GM06990 (cell line): ENCODE measurements around the gene NEK6.
A peak's percentile ranks its signal among the peaks of the same experiment; 100 is the strongest.

Experiments
- DNase-seq: peaks from one replicate; pipeline ENCODE4 v3.0.0-alpha.2; 2011; ENCODE audit not compliant: insufficient read length; ENCODE audit errors: extremely low read depth
- H3K27me3 ChIP-seq: replicated peaks from 2 replicates; pipeline ENCODE4 v1.6.0; 2011; ENCODE audit warnings: low read length; ENCODE audit not compliant: control insufficient read depth, insufficient read depth
- H3K36me3 ChIP-seq: 2 replicates; pipeline ENCODE4 v1.5.1; 2011; ENCODE audit warnings: low read length; ENCODE audit not compliant: control insufficient read depth, insufficient read depth
- H3K4me3 ChIP-seq: replicated peaks from 2 replicates; pipeline ENCODE4 v1.5.1; 2011; ENCODE audit warnings: low read depth, mild to moderate bottlenecking, control low read depth, low read length
- TF ChIP-seq, protein P1 (sequence below): IDR thresholded peaks from 2 replicates; pipeline ENCODE4 v1.5.1; 2011; ENCODE audit warnings: low read length, control low read depth, mild to moderate bottlenecking, inconsistent platforms; ENCODE audit not compliant: insufficient read depth, poor library complexity, severe bottlenecking

Gene NEK6

GRCh38 chr9:124348831-124349230 is 91.1 kb downstream of the NEK6 start:
- no peak overlapping the region for H3K4me3 ChIP-seq
- H3K27me3 ChIP-seq, result no peaks in the 10 kb centered on the region
- peaks cover 74% of the 10 kb centered on the region for H3K36me3 ChIP-seq
- TF ChIP-seq, protein P1, sequence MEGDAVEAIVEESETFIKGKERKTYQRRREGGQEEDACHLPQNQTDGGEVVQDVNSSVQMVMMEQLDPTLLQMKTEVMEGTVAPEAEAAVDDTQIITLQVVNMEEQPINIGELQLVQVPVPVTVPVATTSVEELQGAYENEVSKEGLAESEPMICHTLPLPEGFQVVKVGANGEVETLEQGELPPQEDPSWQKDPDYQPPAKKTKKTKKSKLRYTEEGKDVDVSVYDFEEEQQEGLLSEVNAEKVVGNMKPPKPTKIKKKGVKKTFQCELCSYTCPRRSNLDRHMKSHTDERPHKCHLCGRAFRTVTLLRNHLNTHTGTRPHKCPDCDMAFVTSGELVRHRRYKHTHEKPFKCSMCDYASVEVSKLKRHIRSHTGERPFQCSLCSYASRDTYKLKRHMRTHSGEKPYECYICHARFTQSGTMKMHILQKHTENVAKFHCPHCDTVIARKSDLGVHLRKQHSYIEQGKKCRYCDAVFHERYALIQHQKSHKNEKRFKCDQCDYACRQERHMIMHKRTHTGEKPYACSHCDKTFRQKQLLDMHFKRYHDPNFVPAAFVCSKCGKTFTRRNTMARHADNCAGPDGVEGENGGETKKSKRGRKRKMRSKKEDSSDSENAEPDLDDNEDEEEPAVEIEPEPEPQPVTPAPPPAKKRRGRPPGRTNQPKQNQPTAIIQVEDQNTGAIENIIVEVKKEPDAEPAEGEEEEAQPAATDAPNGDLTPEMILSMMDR, result no peak
- peak; percentile 24 for DNase-seq

GRCh38 chr9:124349267-124349666 is 91.5 kb downstream of the NEK6 start:
- Histone ChIP-seq H3K36me3 (peaks cover 70% of the 10 kb centered on the region), H3K27me3 (no peaks in the 10 kb centered on the region), H3K4me3 (no peak overlapping the region)
- DNase-seq, result no peak
- TF ChIP-seq, protein P1, result no peak

DNA sequence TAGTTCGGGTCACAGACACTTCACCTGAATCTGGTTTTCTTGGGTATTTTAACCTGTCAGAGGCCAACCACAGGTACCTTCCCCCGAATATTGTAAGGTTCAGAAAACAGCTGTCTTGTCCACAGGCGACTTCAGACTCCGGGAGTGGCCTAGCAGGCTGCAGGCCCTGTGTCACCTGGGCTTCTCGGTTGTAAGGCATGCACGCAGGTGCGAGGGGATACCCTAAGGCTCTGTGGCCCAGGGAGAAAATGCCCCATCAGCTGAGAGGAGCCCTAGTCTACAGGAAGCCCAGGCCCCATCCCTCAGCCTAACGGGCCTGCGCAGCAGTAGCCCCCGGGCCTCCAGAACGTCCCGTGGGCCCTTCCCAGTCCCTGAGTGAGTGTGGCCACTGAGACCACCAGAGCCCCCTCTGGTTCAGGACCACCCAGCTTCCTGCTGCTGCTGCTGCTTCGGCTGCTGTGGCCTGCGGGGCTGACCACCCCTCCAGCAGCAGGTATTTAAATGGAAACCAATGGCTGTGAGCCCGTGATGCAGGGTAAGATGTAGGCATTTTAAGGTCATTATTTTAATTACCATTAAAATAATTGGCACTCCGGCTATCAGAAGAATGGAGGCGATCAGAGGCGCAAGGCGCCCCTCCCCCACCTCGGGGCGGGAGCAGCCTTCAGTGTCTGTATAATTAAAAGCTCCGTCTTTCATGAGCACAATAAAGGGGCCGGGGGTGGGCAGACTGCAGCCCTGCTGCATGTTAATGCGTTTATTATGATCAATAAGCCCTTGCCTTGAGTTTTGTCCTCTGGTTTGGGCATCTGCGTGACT is 92.1 kb downstream of the NEK6 start:
- TF ChIP-seq, protein P1, result no peak
- peaks cover 70% of the 10 kb centered on the region for H3K36me3 ChIP-seq
- H3K27me3 ChIP-seq, result no peaks in the 10 kb centered on the region
- peak; percentile 22 for DNase-seq
- H3K4me3 ChIP-seq, result no peak overlapping the region

- H3K27me3 ChIP-seq, result no peaks in the 10 kb centered on the region
- peaks cover 67% of the 10 kb centered on the region for H3K36me3 ChIP-seq
- no peak for DNase-seq
- TF ChIP-seq, protein P1, result no peak
- H3K4me3 ChIP-seq, result no peak overlapping the region
Observed at GRCh38 chr9:124350494-124351263, 92.9 kb downstream of the NEK6 start.

GRCh38 chr9:124351672-124352468 is 94.1 kb downstream of the NEK6 start:
- Histone ChIP-seq H3K4me3 (no peak overlapping the region), H3K36me3 (peaks cover 66% of the 10 kb centered on the region), H3K27me3 (no peaks in the 10 kb centered on the region)
- TF ChIP-seq, protein P1, result no peak
- no peak for DNase-seq
